NCI-H2081 treated with DMSO at 0.1 percent for 48 hours (cell line): Measurements from ENCODE around the gene IDH2.
"Not testable (repeated sequence)": the region's sequence is repeated elsewhere in the genome, so short reads cannot be mapped to it uniquely, and the experiment has no call there.

Experiments
- DNase-seq: peaks from one replicate; lab custom pipeline; 2025; lab: John Stamatoyannopoulos, UW

The IDH2 gene

DNA sequence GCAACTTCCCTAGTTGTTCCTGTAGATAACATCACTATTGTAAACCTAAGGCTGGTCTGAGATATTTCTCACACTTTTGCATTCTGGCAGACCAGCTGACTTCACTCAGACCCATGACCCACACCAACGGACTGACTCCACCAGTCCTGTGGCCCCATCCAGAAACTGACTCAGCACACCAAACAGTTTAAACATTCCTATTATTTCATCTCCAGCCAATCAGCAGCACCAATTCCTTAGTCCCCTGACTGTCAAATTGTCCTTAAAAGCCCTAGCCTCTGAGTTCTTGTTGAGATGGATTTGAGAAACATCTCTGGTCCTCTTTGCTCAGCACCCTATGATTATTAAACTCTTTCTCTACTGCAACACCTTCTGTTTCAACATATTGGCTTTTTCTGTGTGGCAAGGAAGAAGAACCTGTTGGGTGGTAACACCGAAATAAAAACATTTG is 12.2 kb upstream of the IDH2 start:
- no peak for DNase-seq

DNA sequence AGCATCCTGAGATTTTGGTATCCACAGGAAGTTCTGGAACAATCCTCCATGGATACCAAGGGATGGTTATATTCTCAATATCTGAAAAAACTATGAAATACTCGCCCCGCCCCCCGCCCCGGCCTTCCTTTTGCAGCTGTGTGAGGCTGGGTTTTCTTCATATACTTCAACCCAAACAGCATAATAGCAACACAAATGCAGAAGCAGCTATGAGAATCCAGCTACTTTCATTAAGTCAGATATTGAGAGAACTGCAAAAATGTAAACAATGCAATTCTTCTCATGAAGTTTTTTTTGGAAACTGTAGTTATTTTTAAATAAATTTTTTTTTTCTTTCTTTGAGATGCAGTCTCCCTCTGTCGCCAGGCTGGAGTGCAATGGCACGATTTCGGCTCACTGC is 10.9 kb upstream of the IDH2 start:
- DNase-seq: no peak

DNA sequence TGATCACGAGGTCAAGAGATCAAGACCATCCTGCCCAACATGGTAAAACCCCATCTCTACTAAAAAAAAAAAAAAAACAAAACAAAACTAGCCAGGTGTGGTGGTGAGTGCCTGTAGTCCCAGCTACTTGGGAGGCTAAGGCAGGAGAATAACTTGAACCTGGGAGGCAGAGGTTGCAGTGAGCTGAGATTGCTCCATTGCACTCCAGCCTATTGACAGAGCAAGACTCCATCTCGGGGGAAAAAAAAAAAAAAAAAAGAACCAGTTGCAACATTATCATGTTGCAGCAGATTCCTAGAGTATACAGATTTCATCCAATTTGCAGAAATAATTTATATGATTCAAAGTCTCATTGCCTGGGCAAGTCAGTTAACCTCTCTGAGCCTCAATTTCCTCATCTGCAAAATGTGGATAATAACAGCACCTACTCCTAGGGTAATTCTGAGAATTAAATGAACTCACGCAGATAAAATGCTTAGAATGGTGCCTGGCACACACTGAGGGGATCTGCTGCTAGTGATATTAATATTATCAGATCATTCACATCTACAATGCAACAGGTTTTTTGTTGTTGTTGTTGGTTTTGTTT is 7.0 kb upstream of the IDH2 start:
- DNase-seq: not testable (repeated sequence)

DNA sequence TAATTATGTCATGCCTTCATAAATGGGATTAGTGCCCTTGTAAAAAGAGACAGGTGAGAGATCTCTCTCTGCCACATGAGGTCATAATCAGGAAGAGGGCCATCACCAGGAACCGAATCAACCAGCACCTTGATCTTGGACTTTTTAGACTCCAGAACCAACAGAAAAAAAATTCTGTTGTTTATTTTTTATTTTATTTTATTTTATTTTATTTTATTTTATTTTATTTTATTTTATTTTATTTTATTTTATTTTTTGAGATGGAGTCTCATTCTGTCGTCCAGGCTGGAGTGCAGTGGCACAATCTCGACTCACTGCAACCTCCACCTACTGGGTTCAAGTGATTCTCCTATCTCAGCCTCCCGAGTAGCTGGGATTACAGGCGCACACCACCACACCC is 5.8 kb upstream of the IDH2 start:
- DNase-seq: not testable (repeated sequence)

DNA sequence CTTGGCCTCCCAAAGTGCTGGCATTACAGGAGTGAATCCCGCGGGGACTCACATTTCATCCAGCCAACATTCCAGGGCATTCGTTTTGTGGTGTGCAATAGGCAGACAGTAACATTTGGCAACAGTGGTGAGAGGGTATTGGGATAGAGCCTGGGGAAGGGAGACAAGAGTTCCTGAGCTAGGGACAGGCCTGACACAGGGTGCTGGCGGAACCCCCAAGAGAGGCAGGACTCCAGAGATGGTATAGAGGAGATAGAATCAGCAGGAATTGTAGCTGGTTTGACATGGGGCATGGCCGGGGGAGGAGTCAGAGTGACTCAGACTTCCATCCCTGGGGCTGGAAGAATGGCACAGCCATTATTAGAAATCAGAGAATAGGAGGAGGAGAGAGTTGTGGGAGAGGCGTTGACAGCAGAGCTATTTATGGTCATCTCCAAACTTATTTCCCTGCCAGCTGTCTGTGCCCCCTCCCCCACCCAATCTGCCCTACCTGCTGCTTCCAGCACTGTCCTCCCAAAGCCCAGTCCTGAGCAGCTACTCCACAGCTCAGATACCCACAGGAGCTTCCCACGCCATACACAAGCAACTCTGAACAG is 4.4 kb upstream of the IDH2 start:
- no peak for DNase-seq

DNA sequence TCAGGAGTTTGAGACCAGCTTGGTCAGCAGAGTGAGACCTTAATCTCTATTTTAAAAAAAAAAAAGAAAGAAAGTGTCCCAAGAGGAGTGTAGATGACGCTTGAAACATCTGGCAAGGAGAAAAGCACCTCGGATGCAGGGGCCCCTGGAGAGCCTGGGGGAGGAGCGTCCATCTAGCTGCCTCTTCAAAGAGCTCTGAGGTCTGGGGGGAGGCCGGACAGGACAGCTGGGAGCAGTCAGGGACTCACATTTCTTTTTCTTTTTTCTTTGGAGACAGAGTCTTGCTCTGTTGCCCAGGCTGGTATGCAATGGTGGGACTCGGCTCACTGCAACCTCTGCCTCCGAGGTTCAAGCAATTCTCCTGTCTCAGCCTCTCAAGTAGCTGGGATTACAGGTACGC is 3.3 kb upstream of the IDH2 start:
- DNase-seq: no peak

DNA sequence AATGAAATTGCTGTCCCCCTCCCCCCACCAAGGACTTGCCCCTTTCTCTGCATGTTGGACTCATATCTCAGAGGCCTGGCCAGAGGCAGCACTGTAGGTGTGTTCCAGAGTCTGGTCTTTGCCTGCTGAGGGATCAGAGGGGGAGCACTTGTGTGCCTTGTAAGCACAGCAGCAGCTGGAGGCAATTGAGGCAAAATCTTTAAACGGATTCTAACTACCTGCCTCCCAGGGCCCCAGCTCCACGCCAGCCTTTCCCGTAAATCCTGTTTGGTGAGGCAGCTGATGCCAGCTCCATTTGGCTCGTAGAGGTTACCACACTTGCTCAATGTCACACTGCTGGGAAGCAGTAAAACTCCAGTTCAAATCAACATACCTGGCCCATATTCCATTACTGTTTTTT is 2.3 kb upstream of the IDH2 start:
- DNase-seq: no peak

DNA sequence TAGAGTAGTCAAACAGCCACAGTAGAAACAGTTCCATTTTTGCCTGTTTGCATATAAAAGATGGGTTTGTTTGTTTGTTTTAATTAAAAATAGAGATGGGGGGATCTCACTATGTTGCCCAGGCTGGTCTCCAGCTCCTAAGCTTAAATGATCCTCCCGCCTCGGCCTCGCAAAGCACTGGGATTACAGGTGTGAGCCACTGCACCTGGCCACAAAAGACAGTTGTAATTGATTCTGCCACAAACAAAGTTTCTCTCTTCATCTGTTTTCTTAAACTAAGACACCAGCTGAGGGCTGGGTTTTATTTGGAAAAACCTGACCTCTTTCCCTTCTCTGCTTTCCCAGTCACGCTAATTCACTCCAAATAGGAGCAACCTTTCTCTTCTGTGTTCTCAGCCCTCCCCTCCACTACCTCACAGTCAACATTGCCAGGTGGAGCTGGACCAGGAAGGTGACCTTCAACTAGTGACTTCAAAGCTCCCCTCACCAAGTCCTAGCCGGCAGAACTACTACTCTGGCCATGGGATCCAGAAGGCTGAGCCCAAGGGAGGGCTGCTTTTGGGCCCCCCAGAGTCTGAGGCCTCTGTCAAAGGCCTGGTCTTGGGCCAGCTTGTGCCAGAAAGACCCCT is 1.5 kb upstream of the IDH2 start:
- no peak for DNase-seq

DNA sequence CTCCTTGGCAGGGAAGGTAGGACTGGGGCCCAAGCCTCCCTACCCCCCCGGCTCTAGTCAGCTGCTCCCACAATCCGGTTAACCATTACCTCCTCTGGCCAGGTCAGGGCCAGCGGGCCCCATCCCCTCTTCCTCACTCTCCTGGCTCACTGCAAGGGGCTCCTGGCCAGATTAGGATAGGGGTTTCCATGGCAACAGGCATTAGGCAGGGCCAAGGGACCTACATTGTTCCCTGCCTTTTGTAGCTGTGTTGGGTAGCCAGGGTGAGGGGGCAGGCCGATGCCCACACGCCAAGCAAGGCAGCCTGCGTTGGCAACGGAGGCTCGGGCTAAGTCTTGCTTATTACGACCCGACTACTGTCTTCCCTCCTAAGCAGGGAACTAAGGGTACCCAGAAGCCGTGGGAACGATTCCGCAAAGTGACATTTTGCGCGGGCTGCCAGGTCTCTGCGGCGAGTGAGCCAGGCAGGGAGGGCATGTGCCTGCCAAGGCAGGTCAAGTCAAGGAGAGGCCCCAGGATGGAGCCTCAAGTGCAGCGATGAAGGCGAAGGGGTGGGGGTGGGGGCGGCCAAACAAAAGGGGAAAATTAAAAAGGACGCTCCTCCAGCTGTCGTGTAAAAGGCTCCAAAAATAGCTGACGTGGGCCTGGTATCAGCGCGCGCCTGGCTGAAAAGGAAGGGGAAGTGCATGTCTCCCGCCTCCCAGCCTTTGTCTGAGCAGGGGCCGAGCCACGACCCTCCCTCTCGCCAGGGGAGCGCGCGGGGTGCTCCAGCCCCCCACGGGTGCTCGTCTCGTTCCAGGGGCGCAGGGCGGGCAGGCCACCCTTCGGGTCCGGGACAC is 919 bp downstream of the IDH2 start:
- DNase-seq: no peak

DNA sequence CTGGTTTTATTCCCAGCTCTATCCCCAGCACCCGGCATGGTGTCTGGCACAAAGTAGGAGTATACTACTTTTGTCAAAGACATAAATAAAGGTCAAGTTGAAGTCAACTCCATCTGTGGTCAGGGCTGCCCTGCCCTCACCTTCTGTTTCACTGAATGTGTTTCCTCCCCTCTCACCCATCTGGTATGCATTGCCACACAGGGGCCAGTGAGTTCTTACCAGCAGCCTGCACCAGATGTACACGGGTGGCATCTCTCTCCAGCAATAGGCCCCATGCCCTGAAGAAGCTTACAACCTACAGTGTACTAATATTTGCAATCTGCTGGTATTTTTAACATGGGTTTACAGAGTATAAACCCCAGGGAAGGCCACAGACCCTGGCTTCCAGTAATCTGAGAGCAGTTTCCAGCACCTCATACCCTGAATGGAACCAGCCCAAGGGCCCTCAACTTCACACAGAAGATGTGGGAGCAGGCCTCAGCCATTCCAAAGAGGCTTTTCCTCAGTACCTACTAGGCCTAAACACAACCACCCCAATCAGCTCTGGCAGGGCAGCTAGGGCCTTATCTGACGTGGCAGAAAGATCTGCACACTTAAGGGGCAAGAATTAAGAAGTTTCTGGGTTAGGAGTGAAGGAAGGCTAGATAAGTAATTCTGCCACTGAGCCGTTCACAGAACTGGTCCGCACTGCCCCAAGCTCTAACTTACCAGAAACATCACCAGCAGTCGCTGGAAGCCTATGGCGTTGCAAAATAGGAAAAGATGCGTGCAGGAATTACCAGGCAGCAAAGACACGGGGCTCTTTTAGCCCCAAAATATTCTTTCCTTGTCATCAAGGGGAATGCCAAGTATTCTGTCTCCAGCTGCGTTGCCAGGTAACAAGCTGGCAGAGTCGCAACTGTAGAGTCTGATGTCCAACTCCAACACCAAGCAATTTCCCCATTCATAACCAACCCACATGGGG is 2.1 kb downstream of the IDH2 start:
- DNase-seq: no peak

DNA sequence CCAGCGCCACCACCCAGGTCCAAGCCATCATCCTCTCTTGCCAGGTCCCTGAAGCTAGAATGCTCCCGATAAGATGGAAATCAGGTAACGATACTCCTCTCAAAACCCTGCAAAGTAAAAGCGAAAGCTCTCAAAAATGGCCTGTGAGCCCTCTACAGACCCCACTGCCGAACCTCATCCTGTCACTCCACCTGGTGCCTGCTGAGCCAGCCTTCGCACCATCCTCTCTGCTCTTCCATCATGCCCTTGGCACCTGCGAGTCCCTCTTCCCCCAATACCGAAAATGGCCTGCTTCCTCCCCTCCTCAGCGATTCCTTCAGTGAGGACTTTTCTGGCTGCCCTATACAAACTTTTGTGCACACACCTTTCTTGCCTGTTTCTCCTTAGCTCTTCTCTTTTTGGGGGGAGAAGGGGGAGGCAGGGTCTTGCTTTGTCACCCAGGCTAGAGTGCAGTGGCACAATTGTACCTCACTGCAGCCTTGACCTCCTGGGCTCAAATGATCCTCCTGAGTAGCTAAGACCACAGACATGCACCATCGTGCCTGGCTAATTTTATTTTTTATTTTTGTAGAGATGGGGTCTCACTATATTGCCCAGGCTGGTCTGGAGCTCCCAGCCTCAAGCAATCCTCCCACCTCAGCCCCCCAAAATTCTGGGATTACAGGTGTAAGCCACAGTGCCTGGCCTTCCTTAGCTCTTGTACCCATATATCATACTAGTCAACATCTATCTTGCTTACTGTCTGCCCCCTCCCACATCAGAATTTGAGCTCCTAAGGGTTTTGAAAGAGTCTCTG is 3.0 kb downstream of the IDH2 start:
- DNase-seq: no peak

DNA sequence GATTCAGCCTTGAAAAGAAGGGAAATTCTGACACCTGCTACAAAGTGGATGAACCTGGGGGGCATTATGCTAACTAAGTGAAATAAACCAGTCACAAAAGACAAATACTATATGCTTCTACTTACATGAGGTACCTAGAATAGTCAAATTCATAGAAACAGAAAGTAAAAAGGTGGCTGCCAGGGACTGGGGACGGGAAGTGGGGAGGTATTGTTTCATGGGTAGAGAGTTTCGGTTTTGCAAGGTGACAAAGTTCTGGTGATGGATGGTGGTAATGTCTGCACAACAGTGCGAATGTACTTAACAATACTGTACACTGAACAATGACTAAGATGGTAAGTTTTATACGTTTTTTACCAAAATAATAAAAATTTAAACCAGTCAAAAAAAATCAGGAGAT is 4.8 kb downstream of the IDH2 start:
- DNase-seq: no peak

DNA sequence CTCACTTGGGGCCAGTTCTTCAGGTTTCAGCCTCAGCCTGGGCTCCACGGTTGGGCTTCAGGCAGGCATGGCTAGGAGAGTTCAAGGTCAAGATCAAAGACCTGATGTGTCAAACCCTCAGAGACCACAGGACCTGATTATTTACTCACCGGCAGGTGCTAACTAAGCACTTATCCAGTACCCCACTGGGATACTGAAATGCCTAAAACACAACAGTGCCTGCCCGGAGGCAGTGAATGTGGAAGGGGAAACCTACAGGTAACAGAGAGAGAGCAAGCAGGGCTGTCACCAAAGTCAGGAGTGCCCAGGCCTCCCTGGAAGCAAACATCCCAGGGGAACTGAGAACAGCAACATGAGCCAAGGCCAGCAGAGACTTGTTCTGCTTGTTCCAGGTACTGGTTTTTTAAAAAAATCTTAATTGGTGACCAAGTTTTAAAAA is 6.7 kb downstream of the IDH2 start:
- DNase-seq: peak; percentile 25

DNA sequence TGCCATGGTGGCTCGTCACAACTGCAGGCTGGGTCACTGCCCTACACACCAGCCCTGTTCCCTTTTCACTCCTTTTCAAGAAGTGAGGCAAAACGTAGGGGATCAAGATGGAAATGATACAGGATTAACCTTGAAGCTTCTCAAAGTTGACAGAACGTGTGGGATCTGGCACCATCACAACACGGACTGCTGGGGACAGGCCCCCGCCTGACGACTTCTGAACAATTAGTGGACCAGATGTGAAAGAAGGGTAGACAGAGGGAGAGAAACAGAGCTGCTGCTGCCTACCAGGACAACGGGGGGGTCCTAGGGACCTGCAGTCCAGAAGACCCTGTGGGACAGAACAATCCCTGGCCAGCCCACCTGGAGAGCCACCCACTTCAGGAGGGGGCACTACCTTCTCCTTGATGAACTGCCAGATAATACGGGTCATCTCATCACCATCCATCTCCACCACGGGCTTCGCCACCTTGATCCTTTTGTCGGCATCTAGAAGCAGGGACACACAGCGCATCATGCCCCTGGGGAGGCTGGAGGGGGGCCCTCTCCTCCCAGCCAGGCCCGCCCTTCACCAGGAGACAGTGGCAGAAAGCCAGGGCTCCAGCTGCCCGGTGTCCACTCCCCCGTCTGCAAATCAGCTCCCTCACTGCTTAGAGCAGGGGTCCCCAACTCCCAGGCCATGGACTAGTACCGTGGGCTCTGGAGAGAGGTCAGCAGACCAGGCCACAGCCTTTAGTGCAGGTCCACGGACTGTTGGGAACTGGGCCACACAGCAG is 10.9 kb downstream of the IDH2 start:
- no peak for DNase-seq

DNA sequence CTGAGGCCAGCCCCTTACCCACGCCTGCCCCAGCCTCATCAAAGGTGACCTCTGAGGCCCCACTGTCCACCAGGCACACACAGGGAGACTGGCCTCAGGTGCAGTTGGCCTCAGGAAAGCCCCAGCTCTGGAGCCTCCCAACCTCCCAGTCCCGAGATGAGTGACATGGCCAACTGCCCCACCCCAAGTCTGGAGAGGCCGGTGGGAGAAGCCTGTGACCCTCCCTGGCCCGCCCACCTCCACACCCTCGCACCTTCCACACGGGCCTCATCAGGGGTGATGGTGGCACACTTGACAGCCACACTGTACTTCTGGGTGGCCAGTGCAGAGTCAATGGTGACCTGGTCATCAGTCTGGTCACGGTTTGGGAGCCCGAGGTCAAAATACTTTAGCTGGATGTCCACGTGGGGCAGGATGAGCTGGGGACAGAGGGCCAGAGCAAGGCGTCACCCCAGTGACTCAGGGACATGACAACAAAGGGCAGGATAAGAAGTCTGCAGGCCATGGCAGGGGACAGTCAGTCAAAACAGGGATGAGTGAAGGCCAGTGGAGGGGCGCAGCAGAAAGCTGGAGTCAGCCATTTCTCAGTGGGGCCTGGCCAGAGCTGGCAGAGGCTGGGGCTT is 11.9 kb downstream of the IDH2 start:
- DNase-seq: no peak

DNA sequence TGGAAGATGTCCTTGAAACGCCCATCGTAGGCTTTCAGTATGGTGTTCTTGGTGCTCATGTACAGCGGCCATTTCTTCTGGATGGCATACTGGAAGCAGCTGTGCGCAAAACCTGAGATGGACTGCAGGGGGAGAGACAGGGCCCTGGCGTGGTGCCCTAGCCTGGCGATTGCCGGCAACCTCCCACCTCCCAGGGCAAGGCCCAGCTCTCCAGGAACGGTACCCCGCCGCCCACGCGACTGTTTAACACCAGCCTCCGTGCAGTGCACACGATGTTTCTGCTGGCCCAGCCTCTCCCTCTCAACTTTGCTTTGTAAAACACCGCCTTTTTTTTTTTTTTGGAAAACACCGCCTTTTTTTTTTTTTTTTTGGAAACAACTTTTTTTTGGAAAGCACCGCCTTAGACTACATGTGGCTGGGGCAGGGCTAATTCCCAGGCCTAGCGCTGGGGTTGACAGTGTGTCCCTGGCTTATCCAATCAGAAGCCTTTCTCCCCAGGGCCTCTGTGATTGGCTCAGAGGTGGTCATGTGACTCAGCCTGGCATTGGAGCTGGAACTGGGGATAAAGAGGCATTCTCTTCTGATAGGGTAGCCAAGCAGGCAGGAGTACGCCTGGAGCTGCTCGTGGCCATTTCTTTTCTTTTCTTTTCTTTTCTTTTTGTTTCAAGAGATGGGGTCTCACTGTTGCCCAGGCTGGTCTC is 14.7 kb downstream of the IDH2 start:
- no peak for DNase-seq

DNA sequence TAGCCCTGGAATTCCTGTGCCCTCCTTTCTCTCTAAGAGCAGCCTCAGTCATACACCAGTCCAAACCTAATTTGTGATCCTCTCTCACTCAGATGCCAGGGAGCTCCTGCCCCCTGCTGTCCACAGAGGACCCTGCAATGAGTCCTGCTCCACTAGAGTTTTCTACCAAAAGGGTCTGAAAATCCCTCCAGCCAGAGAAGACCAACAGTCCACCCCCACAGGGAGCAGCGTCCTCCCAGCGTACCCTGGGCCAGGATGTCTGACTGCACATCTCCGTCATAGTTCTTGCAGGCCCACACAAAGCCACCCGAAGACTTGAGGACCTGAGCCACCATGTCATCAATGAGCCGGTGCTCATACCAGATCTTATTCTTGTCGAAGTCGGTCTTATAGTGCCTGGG is 15.4 kb downstream of the IDH2 start:
- no peak for DNase-seq

DNA sequence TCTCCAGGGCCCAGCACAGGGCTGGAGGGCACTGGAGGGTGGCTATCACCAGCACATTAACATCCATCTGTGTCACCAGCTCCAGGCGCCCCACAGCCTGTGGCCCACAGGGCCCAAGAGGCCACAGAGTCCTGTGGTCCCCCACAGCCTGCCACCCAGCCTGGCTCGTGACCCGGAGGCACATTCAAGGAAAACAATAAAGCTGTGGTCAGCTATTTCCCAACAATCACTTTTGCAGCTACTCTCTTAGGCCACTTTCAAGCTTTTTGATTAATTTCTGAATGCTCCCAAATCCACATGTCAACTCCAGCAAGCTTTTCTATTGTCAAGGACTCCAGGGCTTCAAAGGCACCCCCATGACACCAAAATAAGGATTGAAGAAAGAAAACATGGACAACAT is 16.7 kb downstream of the IDH2 start:
- no peak for DNase-seq

DNA sequence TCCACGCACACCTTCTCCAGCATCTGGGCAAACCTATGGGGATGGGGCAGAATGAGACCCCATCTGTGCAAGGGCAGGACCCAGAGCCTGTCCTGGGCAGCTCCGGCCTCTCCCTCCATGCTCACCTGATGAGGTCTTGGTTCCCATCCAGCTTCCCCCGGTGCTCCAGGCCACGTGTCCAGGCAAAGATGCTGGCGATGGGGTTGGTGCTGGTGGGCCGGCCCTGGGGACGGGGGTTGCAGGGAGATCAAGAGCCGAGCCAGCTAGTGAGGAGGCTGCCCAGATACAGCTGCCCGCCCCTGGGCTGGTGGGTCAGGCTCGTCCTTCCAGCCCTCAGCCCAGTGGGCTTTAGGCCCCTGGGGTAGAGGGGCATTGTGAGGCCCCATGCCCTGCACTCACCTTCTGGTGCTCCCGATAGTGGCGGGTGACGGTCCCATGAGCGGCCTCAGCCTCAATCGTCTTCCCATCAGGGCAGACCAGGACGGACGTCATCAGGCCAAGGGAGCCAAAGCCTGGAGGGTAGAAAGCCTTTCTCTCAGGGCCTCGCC is 17.3 kb downstream of the IDH2 start:
- no peak for DNase-seq
